Aorta (tissue), 5 donors: ENCODE results near the gene PRSS3. TPM values are rescaled to one million over a fixed set of nuclear protein-coding genes. Genes with fewer than 3 reads are reported as not detected.
A peak's percentile ranks its signal among the peaks of the same experiment; 100 is the strongest.
"Not testable (repeated sequence)": the region's sequence is repeated elsewhere in the genome, so short reads cannot be mapped to it uniquely, and the experiment has no call there.

Source experiments
- ATAC-seq: fragments of 200-7000 bp; cut with Tn5 transposase; one replicate; pipeline ENCODE4 v1.9.1; 2022; ENCODE audit warnings: moderate library complexity; ENCODE audit not compliant: low FRiP score
- DNase-seq, 2 donors: peaks; one replicate each; pipeline ENCODE4 v3.0.0-alpha.2; 2020
- H3K27ac ChIP-seq, 2 donors: one replicate each; pipeline ENCODE4 v1.5.1; 2013; ENCODE audit warnings: low read length in 2 of 2, mild to moderate bottlenecking in 2 of 2, moderate library complexity in 2 of 2, control low read depth in 1 of 2, inconsistent platforms in 1 of 2, low read depth in 1 of 2
- H3K27me3 ChIP-seq, 2 donors: one replicate each; pipeline ENCODE4 v1.6.1; 2013; ENCODE audit warnings: control low read depth in 1 of 2, low read length in 1 of 2, mild to moderate bottlenecking in 1 of 2, moderate library complexity in 1 of 2; ENCODE audit not compliant: insufficient read depth in 2 of 2, control insufficient read depth in 1 of 2
- H3K36me3 ChIP-seq, 2 donors: one replicate each; pipeline ENCODE4 v1.6.1; 2013; ENCODE audit warnings: control low read depth in 1 of 2, low read length in 1 of 2, mild to moderate bottlenecking in 1 of 2; ENCODE audit not compliant: insufficient read depth in 2 of 2, control insufficient read depth in 1 of 2
- H3K4me1 ChIP-seq, 2 donors: one replicate each; pipeline ENCODE4 v1.6.1; 2013; ENCODE audit warnings: low read length in 2 of 2, control low read depth in 1 of 2, mild to moderate bottlenecking in 1 of 2, moderate library complexity in 1 of 2; ENCODE audit not compliant: insufficient read depth in 2 of 2, control insufficient read depth in 1 of 2
- H3K4me3 ChIP-seq, 2 donors: one replicate each; pipeline ENCODE4 v1.5.1; 2013; ENCODE audit warnings: low read length in 2 of 2, control low read depth in 1 of 2, mild to moderate bottlenecking in 1 of 2
- H3K9me3 ChIP-seq: one replicate; pipeline ENCODE4 v1.6.1; 2013; ENCODE audit warnings: mild to moderate bottlenecking, low read length; ENCODE audit not compliant: control insufficient read depth
- WGBS, 2 donors: extraction: QIAGEN DNeasy Blood & Tissue Kit; methylation state at CpG; one replicate each; pipeline ENCODE4 v1.1.7; 2013; 5-methylcytosine and 5-hydroxymethylcytosine counted together
- intact Hi-C, 2 donors: fragments of 100-400 bp; cut with DNase I; formaldehyde crosslinking; loops; one replicate each; pipeline versions ENCODE4 v1.14.2 to v1.15.0; 2022
- polyA plus RNA-seq, 2 donors: library from polyadenylated mRNA; stranded (reverse); fragments of 200-250 nt; gene quantifications; one replicate each; pipeline ENCODE4 v1.2.3, GENCODE V29; 2013
- total RNA-seq, 2 donors: library from RNA; stranded (reverse); fragmentation: NEBNext Ultra II Directional; extraction: Animal tissue kit (Norgen Biotek cat#: 25700); gene quantifications; one replicate each; pipeline ENCODE4 v1.2.1, GENCODE V29; 2021
- donor health status: healthy with polysubstance abuse.
- donor health status: Bipolar disorder and iron deficiency.
- donor health status: DM: no; HTN: no; CAD: no.
- donor health status: DM: no; HTN: no; CAD: no.
- donor health status: DM: yes; HTN: yes; CAD: no.

PRSS3 gene
- total and polyA plus RNA-seq, 4 donors = 2.0 to 59.5 TPM; not detected in 2

GRCh38 chr9:33818167-33818846, 22.9 kb downstream of the PRSS3 start:
- H3K27ac ChIP-seq = peak overlapping the region; percentile 56 to 79
- no peaks in the 10 kb centered on the region for H3K9me3 ChIP-seq
- no peaks in the 10 kb centered on the region for H3K4me1 ChIP-seq
- intact Hi-C loops = loop anchor here in 1 of 2 donors (10.0 kb wide), 2 partner anchors 106 to 436 kb away; no protein-coding TSS in a partner anchor
- peak overlapping the region; percentile 73 to 98 for H3K4me3 ChIP-seq
- 0 to 1% methylated on average over 13 to 18 of the region's 18 CpGs for WGBS, 2 donors
- DNase-seq (peak in 1 of 2 donors; percentile 72), ATAC-seq (no peak)
- H3K36me3 ChIP-seq = no peaks in the 10 kb centered on the region
- H3K27me3 ChIP-seq = no peaks in the 10 kb centered on the region

GRCh38 chr9:33818847-33819500, 23.6 kb downstream of the PRSS3 start:
- H3K4me1 ChIP-seq = no peaks in the 10 kb centered on the region
- no peak for ATAC-seq

GRCh38 chr9:33820231-33820745, 24.9 kb downstream of the PRSS3 start:
- Histone ChIP-seq H3K27ac (no peak overlapping the region), H3K27me3 (no peaks in the 10 kb centered on the region), H3K4me1 (no peaks in the 10 kb centered on the region), H3K36me3 (no peaks in the 10 kb centered on the region), H3K4me3 (no peak overlapping the region), H3K9me3 (no peaks in the 10 kb centered on the region)
- 44 to 45% methylated on average over 4 of the region's 4 CpGs for WGBS, 2 donors
- intact Hi-C loops = no loop called here
- ATAC-seq (no peak), DNase-seq (no peak)

More at GRCh38 chr9:33818847-33819500, 23.6 kb downstream of the PRSS3 start:
- H3K27ac ChIP-seq = peak overlapping the region in 1 of 2 donors; percentile 56
- no peaks in the 10 kb centered on the region for H3K9me3 ChIP-seq
- DNase-seq = no peak
- 11 to 14% methylated on average over 4 of the region's 4 CpGs for WGBS, 2 donors
- intact Hi-C loops = loop anchor here in 1 of 2 donors (10.0 kb wide), 2 partner anchors 106 to 436 kb away; no protein-coding TSS in a partner anchor
- H3K36me3 ChIP-seq = no peaks in the 10 kb centered on the region
- H3K4me3 ChIP-seq = peak overlapping the region; percentile 73 to 98
- no peaks in the 10 kb centered on the region for H3K27me3 ChIP-seq

- Histone ChIP-seq H3K4me3 (no peak overlapping the region), H3K9me3 (no peaks in the 10 kb centered on the region), H3K36me3 (no peaks in the 10 kb centered on the region), H3K27me3 (no peaks in the 10 kb centered on the region), H3K4me1 (no peaks in the 10 kb centered on the region), H3K27ac (no peak overlapping the region)
- DNase-seq = no peak
- intact Hi-C loops = no loop called here
- 52 to 55% methylated on average over 3 of the region's 3 CpGs for WGBS, 2 donors
- ATAC-seq = no peak
Measured at GRCh38 chr9:33823801-33824200, 28.4 kb downstream of the PRSS3 start.

GRCh38 chr9:33827285-33827684, 31.9 kb downstream of the PRSS3 start:
- intact Hi-C loops, H3K27me3 ChIP-seq, H3K9me3 ChIP-seq, H3K4me1 ChIP-seq, H3K27ac ChIP-seq, H3K4me3 ChIP-seq, ATAC-seq, H3K36me3 ChIP-seq, DNase-seq: not testable (repeated sequence)
- 97% methylated on average over 11 of the region's 11 CpGs for WGBS, 2 donors

GRCh38 chr9:33829641-33830230, 34.4 kb downstream of the PRSS3 start:
- 88 to 90% methylated on average over 17 of the region's 17 CpGs for WGBS, 2 donors
- intact Hi-C loops, H3K27me3 ChIP-seq, H3K36me3 ChIP-seq, H3K4me3 ChIP-seq, H3K27ac ChIP-seq, ATAC-seq, H3K9me3 ChIP-seq, DNase-seq, H3K4me1 ChIP-seq: not testable (repeated sequence)

GRCh38 chr9:33835625-33836260, 40.4 kb downstream of the PRSS3 start:
- 77 to 83% methylated on average over 11 of the region's 11 CpGs for WGBS, 2 donors
- no peaks in the 10 kb centered on the region for H3K9me3 ChIP-seq
- H3K4me3 ChIP-seq = no peak overlapping the region
- ATAC-seq = no peak
- peaks cover 2 to 3% of the 10 kb centered on the region in 2 donors for H3K4me1 ChIP-seq
- intact Hi-C loops = no loop called here
- H3K36me3 ChIP-seq = no peaks in the 10 kb centered on the region
- no peak for DNase-seq
- no peaks in the 10 kb centered on the region for H3K27me3 ChIP-seq
- H3K27ac ChIP-seq = no peak overlapping the region

GRCh38 chr9:33836261-33836660, 40.9 kb downstream of the PRSS3 start:
- intact Hi-C loops, DNase-seq, H3K36me3 ChIP-seq, H3K27me3 ChIP-seq, H3K4me3 ChIP-seq, H3K4me1 ChIP-seq, H3K9me3 ChIP-seq, H3K27ac ChIP-seq: not testable (repeated sequence)
- 21 to 32% methylated on average over 2 of the region's 2 CpGs for WGBS, 2 donors
- ATAC-seq = peak; percentile 78
